ENCODE data around the gene GNPNAT1.
"Not testable (repeated sequence)": the region's sequence is repeated elsewhere in the genome, so short reads cannot be mapped to it uniquely, and the experiment has no call there.

Gene GNPNAT1

GRCh38 chr14:52790756-52791222 lies 618 bp downstream of the GNPNAT1 start:
- DNase-seq = no peak

DNA sequence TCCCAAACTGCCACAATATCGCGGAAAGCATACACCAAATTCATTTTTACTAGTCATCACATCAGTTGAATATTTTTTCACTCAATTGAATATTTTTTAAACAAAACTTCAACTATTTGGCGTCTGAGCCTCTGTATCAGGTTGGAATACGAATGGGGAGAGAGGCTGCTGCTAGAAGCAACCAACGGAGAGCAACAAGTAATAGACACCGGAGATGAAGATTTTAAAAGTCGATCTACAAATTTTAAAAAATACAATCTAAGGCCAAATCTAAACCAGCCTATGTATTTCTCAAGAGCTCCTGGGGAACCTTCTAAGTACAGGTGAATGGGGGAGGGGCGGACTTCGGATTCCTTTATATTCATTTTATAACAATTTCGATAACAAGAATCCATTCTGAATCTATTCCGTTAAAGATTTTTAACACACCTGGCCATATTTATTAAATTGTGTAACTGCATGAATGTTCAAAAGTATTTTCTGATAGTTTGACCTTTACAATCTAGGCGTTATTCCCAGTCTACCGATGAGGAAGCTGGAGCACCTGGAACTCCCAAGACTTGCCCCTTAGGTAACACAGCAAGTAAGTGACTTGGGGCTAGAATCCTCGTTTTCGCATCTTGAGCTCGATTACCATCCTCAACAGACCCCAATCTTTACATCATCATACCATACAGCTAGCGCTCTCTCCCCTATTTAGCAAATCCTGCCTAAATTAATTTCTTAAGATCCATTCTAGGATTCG lies 1.2 kb downstream of the GNPNAT1 start:
- no peak for DNase-seq

DNA sequence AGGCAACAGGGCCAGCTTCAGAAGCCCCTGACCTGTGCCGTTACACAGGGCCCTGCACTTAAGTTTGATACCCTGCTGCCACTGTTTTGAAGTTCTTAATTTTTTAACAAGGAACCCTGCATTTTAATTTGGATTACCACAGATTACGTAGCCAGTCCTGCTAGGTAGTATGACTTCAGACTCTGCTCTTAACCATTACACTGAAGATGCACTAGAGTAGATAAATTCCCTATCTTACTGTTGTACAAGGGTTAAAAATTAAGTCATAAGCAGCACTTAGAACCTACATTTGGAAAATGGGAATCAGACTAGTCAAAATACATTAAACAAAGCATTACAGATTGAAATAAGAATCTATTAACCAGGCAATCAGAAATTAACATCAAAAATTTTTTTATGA lies 2.3 kb downstream of the GNPNAT1 start:
- no peak for DNase-seq

- no peak for DNase-seq
These were observed 4.5 kb downstream of the GNPNAT1 start for GRCh38 chr14:52786887-52787286.

GRCh38 chr14:52783206-52783605 lies 8.2 kb downstream of the GNPNAT1 start:
- no peak for DNase-seq

GRCh38 chr14:52781629-52782028 lies 9.8 kb downstream of the GNPNAT1 start:
- no peak for DNase-seq

GRCh38 chr14:52780893-52781292 lies 10.5 kb downstream of the GNPNAT1 start:
- no peak for DNase-seq

DNA sequence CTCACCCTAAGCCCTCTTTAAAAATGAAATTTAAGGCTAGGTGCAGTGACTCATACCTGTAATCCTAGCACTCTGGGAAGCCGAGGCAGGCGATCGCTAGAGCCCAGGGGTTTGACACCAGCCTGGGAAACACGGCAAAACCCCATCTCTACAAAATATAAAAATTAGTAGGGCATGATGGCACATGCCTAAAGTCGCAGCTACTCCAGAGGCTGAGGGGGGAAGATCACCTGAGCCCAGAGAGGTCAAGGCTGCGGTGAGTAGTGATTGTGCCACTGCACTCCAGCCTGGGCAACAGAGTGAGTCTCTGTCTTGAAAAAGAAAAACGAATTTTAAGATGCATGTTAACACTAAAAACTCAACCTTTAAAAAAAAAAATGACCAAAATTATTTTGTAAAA lies 12.7 kb downstream of the GNPNAT1 start:
- no peak for DNase-seq

DNA sequence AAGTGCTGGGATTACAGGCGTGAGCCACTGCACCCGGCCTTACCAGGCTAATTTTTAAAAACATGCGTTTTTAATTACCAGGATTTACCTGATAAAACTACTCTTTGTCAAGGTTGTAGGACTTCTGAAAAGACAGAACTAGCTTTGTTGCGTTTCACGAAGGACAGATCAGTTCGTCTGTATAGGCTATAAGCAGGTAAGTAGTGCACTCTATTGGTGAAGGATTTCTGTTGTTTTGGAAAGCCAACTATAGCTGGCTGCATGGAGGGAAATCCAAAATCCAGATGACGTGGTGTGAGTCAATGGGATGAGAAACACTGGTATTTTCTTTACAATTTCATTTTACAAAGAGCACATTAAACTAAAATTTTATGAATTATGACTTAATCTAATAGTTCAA lies 14.6 kb downstream of the GNPNAT1 start:
- no peak for DNase-seq

GRCh38 chr14:52769887-52770286 lies 21.5 kb downstream of the GNPNAT1 start:
- DNase-seq = no peak

- DNase-seq = no peak
These were observed 24.2 kb downstream of the GNPNAT1 start for GRCh38 chr14:52767058-52767833.

- DNase-seq = not testable (repeated sequence)
These were observed 28.5 kb downstream of the GNPNAT1 start for GRCh38 chr14:52762923-52763322.

GRCh38 chr14:52759145-52759544 lies 32.3 kb downstream of the GNPNAT1 start:
- DNase-seq = no peak

DNA sequence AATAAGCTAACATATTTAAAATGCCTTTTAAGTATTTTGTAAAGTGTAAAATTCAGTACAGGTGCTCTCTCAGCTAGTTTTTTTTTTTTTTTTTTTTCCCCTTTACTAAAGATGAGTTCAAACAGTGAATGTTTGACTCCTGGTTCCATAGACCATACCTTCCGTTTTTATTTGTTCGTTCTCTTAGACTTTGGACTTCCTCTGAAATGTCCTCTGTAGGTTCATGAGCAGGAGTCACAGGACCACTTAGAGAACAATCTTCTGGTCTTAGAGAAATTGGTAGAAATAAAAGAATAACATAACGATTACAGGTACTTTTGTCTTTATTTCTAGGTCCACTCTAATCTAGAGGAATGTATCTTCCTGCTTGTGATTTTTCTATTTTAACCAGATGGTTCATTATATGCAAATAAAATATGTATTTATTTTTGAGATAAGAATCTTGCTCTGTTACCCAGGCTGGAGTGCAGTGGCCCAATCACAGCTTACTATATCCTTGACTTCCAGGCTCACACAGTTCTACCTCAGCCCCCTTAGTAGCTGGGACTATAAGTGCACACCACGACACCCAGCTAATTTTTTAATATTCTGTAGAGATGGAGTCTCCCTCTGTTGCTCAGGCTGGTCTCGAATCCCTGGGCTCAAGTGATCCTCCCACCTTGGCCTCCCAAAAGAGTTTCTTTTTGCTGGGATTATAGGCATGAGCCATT lies 35.6 kb downstream of the GNPNAT1 start:
- DNase-seq = no peak

GRCh38 chr14:52748647-52749292 lies 42.6 kb downstream of the GNPNAT1 start:
- no peak for DNase-seq

DNA sequence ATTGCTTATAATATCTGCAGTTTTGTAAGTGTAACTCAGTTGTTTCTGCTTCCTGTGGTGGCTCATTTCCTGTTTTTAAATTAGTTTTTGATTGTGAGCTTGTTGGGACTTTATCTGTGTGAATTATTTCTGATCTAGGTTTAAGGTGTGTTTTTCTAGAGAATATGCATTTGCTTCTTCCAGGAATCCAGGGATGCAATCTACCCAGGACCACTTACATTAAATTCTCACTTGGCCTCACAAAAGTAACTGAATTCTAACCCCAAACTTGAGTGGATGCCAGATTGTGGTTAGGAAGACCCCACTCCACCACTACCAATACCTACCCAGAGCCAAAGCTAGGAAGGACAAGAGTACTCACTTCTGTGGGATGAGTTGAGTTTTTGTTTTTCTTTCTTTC lies 49.5 kb downstream of the GNPNAT1 start:
- DNase-seq = no peak

- no peak for DNase-seq
These were observed 50.7 kb downstream of the GNPNAT1 start for GRCh38 chr14:52740751-52741150.

DNA sequence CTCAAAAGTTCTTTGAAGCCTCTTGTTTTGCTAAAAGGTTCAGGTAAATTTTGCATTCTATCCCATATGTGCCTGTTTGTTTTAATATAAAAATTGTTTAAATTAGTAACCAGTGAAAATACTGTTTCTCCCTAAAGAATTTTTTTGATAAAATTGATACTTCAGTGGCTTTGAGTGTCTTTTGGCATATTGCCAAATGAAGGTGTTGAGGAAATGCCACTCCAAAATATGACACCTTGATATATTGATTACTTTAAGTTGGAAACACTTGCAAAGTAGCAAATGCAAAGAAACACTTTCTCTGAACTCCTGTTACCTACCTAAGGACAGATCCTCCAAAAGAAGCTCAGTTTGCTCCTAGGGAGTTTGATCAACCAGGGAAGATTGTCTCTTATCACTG lies 53.0 kb downstream of the GNPNAT1 start:
- DNase-seq = no peak

DNA sequence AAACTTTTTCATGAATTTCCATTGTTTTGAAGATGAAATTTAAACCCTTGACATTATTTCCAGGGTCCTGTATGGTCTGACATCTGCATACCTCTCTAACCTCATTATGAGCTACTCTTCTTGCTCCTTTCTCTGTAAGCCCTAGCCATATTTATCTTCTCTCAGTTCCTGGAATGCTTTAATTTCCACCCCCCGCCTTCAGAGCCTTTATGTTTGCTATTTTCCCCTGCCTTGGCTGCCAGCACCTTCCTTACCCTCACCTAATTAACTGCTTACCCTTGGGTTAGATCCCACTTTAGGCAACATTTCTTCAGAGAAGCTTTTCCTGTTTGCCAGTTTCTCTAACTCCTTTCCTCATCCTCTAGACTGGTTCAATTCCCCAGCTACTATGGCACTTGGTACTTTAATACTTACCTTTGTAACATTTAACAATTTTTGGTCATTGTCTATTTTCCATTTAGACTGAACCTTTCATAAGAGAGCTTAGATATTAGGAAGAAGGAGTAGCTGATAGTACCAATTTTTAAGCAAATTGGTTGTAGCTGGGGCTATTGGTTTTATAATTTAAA lies 55.4 kb downstream of the GNPNAT1 start:
- DNase-seq = no peak

DNA sequence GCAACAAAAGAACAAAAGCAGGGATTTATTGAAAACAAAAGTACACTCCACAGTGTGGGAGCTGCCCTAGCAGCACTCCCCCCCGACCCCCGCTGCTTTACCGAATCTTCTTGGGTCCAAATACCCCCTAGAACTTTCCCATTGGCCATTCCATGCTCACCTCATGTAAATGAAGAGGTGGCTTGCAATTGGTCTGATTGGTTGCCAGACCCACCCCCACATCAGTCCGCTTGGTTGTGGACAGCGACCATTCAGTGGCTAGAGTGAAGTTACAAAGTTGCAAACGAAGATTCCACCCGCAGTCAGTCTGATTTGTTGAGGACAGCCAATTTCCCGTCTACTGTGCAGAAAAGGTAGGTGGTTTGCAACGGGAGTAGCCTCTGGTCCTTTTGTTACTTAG lies 57.6 kb downstream of the GNPNAT1 start:
- no peak for DNase-seq

DNA sequence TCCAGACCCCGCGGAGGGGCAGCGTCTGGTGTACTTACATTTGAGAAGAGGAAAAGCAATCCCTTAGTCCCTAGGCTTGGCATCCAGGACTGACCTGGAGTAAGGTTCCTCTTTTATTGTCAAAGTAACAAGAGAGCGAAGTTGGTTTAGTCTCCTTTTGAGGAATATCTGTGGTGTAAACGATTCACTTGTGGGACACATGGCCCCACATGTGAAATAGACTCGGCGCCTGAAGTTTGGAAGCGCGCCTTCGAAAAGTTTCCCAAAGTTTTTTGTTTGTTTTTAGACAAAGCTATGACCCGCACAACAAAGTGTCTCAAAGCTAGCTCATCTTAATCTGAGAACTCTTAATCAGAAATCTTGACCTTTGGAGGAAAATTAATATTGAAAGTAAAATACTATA lies 60.7 kb downstream of the GNPNAT1 start:
- DNase-seq = no peak

Data from right kidney (tissue), 1 donor.